ENCODE measurements around the gene GALNS.

GALNS gene

GRCh38 chr16:88878967-88879787, 22.4 kb upstream of the GALNS start:
- intact Hi-C loops (cut with DNase I) = no loop called here
- DNase-seq = peak in 41 of 42 donors; percentile 14 to 81 (median 52)

GRCh38 chr16:88878356-88878755, 21.6 kb upstream of the GALNS start:
- DNase-seq = no peak

GRCh38 chr16:88877564-88878289, 21.0 kb upstream of the GALNS start:
- intact Hi-C loops (cut with DNase I) = no loop called here
- no peak for DNase-seq

More at GRCh38 chr16:88878356-88878755, 21.6 kb upstream of the GALNS start:
- intact Hi-C loops (cut with DNase I) = no loop called here

GRCh38 chr16:88876942-88877526, 20.3 kb upstream of the GALNS start:
- DNase-seq = no peak
- intact Hi-C loops (cut with DNase I) = no loop called here

GRCh38 chr16:88875703-88876234, 19.0 kb upstream of the GALNS start:
- intact Hi-C loops (cut with DNase I) = no loop called here

GRCh38 chr16:88874938-88875599, 18.3 kb upstream of the GALNS start:
- no peak for DNase-seq
- intact Hi-C loops (cut with DNase I) = no loop called here

More at GRCh38 chr16:88875703-88876234, 19.0 kb upstream of the GALNS start:
- DNase-seq = no peak

- intact Hi-C loops (cut with DNase I) = no loop called here
Observed at GRCh38 chr16:88872650-88873331, 16.0 kb upstream of the GALNS start.

GRCh38 chr16:88871730-88872416, 15.1 kb upstream of the GALNS start:
- intact Hi-C loops (cut with DNase I) = no loop called here
- DNase-seq = no peak

More at GRCh38 chr16:88872650-88873331, 16.0 kb upstream of the GALNS start:
- no peak for DNase-seq

- intact Hi-C loops (cut with DNase I) = no loop called here
- no peak for DNase-seq
Observed at GRCh38 chr16:88871349-88871702, 14.6 kb upstream of the GALNS start.

- DNase-seq = no peak
- intact Hi-C loops (cut with DNase I) = no loop called here
Observed at GRCh38 chr16:88870608-88871348, 14.0 kb upstream of the GALNS start.

GRCh38 chr16:88869673-88869980, 12.9 kb upstream of the GALNS start:
- intact Hi-C loops (cut with DNase I) = no loop called here
- no peak for DNase-seq

- no peak for DNase-seq
- intact Hi-C loops (cut with DNase I) = no loop called here
Observed at GRCh38 chr16:88868974-88869672, 12.4 kb upstream of the GALNS start.

GRCh38 chr16:88867581-88868246, 11.0 kb upstream of the GALNS start:
- intact Hi-C loops (cut with DNase I) = no loop called here
- no peak for DNase-seq

- intact Hi-C loops (cut with DNase I) = no loop called here
- DNase-seq = no peak
Observed at GRCh38 chr16:88866151-88866920, 9.6 kb upstream of the GALNS start, which contains the start of gene PABPN1L. TSS of gene PABPN1L (minus strand) at chr16:88866660. CDS start at chr16:88866606, 54 bp downstream.

GRCh38 chr16:88865742-88866141, 9.0 kb upstream of the GALNS start:
- intact Hi-C loops (cut with DNase I) = no loop called here
- DNase-seq = no peak

GRCh38 chr16:88865310-88865709, 8.6 kb upstream of the GALNS start:
- intact Hi-C loops (cut with DNase I) = no loop called here
- DNase-seq = no peak

Measured in head of caudate nucleus (tissue), 42 donors.